ENCODE results near the gene COQ3.
"Not testable (repeated sequence)": the region's sequence is repeated elsewhere in the genome, so short reads cannot be mapped to it uniquely, and the experiment has no call there.

Gene COQ3

GRCh38 chr6:99378636-99379035 is 15.4 kb downstream of the COQ3 start:
- DNase-seq, result no peak

- no peak for DNase-seq
These were observed 24.5 kb downstream of the COQ3 start for GRCh38 chr6:99369533-99369932.

GRCh38 chr6:99366852-99367251 is 27.1 kb downstream of the COQ3 start:
- DNase-seq, result no peak

- DNase-seq, result no peak
These were observed 30.0 kb downstream of the COQ3 start for GRCh38 chr6:99364026-99364425.

- DNase-seq, result no peak
These were observed 31.2 kb downstream of the COQ3 start for GRCh38 chr6:99362678-99363268.

- DNase-seq, result no peak
These were observed 34.2 kb downstream of the COQ3 start for GRCh38 chr6:99359800-99360199.

GRCh38 chr6:99356641-99357040 is 37.4 kb downstream of the COQ3 start:
- DNase-seq, result no peak

GRCh38 chr6:99354983-99355382 is 39.0 kb downstream of the COQ3 start:
- no peak for DNase-seq

- no peak for DNase-seq
These were observed 40.9 kb downstream of the COQ3 start for GRCh38 chr6:99353126-99353525.

- DNase-seq, result no peak
These were observed 43.4 kb downstream of the COQ3 start for GRCh38 chr6:99350573-99350972.

GRCh38 chr6:99349171-99350141 is 44.5 kb downstream of the COQ3 start, which contains the start of gene FAXC:
Gene FAXC, minus strand, starts transcription at chr6:99349674. Its CDS starts 302 bp downstream, at chr6:99349372.
- DNase-seq, result no peak

GRCh38 chr6:99348288-99349170 is 45.5 kb downstream of the COQ3 start:
- no peak for DNase-seq

- DNase-seq, result no peak
These were observed 46.2 kb downstream of the COQ3 start for GRCh38 chr6:99347804-99348203.

GRCh38 chr6:99346595-99346994 is 47.4 kb downstream of the COQ3 start:
- no peak for DNase-seq

GRCh38 chr6:99345164-99345563 is 48.8 kb downstream of the COQ3 start:
- no peak for DNase-seq

- no peak for DNase-seq
These were observed 49.7 kb downstream of the COQ3 start for GRCh38 chr6:99344289-99344688.

GRCh38 chr6:99341862-99342455 is 52.0 kb downstream of the COQ3 start:
- DNase-seq, result no peak

- DNase-seq, result no peak
These were observed 55.8 kb downstream of the COQ3 start for GRCh38 chr6:99338188-99338587.

- DNase-seq, result not testable (repeated sequence)
These were observed 58.7 kb downstream of the COQ3 start for GRCh38 chr6:99335298-99335697.

- no peak for DNase-seq
These were observed 59.4 kb downstream of the COQ3 start for GRCh38 chr6:99334526-99335127.

- DNase-seq, result no peak
These were observed 60.9 kb downstream of the COQ3 start for GRCh38 chr6:99333068-99333467.

GRCh38 chr6:99331531-99331930 is 62.5 kb downstream of the COQ3 start:
- no peak for DNase-seq

All from effector CD4-positive, alpha-beta T cell (primary cell).